Lower leg skin (tissue), 4 donors: ENCODE results near the gene MPV17. TPM values are rescaled to one million over a fixed set of nuclear protein-coding genes. Genes with fewer than 3 reads are reported as not detected.

Source experiments
- DNase-seq, 2 donors: peaks; one replicate each; pipeline ENCODE4 v3.0.0-alpha.2; 2019; ENCODE audit warnings: low spot score in 2 of 2
- H3K4me3 ChIP-seq: fragments of 200-600 bp; sonication (generic); 2 replicates; pipeline ENCODE4 v1.5.1; 2017; ENCODE audit warnings: mild to moderate bottlenecking, low read depth; ENCODE audit not compliant: poor library complexity, severe bottlenecking
- CTCF ChIP-seq, 3 donors: fragments of 450-650 bp; IDR thresholded peaks; one replicate each; pipeline ENCODE4 v1.5.1; 2016; ENCODE audit warnings: antibody characterized with exemption in 3 of 3, mild to moderate bottlenecking in 3 of 3, moderate library complexity in 2 of 3
- POLR2A ChIP-seq, 2 donors: fragments of 450-650 bp; IDR thresholded peaks; one replicate each; pipeline ENCODE4 v1.6.1; 2016 to 2017; ENCODE audit warnings: antibody characterized with exemption in 2 of 2, mild to moderate bottlenecking in 1 of 2, moderate library complexity in 1 of 2
- WGBS, 2 donors: methylation state at CpG; one replicate each; pipeline ENCODE4 v1.1.5; 2018; 5-methylcytosine and 5-hydroxymethylcytosine counted together
- intact Hi-C: fragments of 100-400 bp; cut with DNase I; formaldehyde crosslinking; loops from one replicate; pipeline ENCODE4 v1.15.0; 2023; ENCODE audit warnings: low total_unique reads
- total RNA-seq, 4 donors: library from RNA; depleted of rRNA; stranded (reverse); fragments of >200 nt; gene quantifications; one replicate each; pipeline ENCODE4 v1.1.0, GENCODE V29; 2016

Gene MPV17
- total RNA-seq, 4 donors from 2014 or later = 27.2 to 44.8 (median 37.0) TPM

DNA sequence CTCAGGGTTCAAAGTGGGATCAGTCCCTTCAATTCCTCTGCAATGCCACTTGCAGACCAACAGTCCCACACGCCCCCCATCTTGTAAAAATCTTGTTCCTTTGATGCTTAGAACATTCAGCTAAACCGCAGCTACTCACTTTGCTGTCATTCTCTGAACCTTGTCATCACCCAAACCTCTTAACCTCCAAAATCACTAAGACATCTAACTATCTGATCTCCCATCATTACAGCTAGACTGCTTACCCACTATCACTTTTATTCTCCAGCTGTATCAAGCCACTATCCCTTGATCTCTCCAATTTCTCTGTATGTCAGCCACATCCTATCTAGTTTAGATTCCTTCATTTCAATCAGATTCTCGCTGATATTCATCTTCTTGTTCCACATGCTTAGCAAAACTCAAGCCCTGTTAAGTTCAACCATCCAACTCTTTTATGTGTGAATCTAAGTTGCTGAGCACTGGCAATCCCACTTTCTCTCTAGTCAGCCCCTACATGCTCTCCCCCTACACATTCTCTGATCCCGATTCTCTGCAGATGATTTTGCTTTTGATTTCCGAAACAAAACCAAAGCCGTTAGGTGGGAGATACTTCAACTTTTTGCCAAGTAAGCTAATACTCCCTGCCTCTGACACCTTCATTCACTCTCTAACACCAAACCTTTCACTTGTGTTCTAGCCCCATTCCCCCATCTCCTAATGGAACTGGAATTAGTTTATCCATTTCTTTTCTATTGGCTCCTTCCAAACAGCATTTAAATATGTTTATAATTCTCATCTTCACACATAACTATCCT lies 29.1 kb upstream of the MPV17 start:
- no peak for DNase-seq
- no peak overlapping the region for H3K4me3 ChIP-seq
- 79 to 81% methylated on average over 6 of the region's 6 CpGs for WGBS, 2 donors
- no peak for TF ChIP-seq POLR2A (IDR thresholded peaks at IDR 0.05)
- TF ChIP-seq CTCF (IDR thresholded peaks at IDR 0.05) = no peak
- intact Hi-C loops = no loop called here

DNA sequence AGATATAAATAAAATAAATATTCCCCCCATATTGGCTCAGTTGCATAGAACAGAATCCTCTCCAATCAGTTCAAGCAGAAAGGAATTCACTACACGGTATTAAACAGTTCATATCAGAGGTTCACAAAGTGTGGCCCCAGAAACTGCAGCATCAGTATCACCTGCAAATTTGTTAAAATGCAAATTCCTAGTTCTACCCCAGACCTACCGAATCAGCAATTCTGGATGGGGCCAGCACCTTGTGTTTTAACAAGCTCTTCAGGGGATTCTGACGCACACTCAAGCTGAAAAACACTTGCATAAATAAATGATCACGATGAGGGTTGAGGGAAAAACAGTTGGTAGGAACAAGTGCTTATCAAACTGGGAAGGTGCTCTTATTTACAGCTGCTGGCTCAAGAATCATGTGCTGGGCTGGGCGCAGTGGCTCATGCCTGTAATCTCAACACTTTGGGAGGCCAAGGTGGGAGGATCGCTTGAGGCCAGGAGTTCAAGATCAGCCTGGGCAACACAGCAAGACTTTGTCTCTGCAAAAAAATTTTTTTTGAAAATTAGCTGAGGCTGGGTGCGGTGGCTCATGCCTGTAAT lies 27.3 kb upstream of the MPV17 start:
- DNase-seq = no peak
- intact Hi-C loops = no loop called here
- TF ChIP-seq POLR2A (IDR thresholded peaks at IDR 0.05) (no peak), CTCF (IDR thresholded peaks at IDR 0.05) (no peak)
- 86 to 91% methylated on average over 7 of the region's 7 CpGs for WGBS, 2 donors
- H3K4me3 ChIP-seq = no peak overlapping the region

- WGBS, 2 donors = 94 to 100% methylated on average over 2 of the region's 2 CpGs
- no peak for DNase-seq
- intact Hi-C loops = no loop called here
- no peak overlapping the region for H3K4me3 ChIP-seq
- no peak for TF ChIP-seq POLR2A (IDR thresholded peaks at IDR 0.05)
- TF ChIP-seq CTCF (IDR thresholded peaks at IDR 0.05) = no peak
These were observed 24.7 kb upstream of the MPV17 start for GRCh38 chr2:27347641-27348040.

DNA sequence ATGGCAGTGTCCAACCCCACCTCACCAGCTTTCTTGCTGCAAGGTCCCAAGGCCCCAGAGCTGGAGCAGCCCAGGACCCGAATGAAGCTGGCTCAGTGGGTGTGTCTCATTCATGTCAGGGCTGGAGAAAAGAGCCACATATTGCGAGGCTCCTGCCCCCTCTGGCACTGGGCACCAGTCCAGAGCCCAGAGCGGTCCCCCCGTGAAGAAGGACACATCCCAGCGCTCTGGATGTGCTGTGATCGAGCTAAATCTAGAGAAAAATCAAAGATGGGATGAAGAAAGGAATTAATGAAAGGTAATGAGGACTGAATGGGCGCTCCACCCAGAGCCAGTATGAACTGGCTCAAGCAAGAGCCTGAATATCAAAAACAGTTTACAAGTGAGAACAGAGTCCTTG lies 13.3 kb upstream of the MPV17 start:
- DNase-seq = no peak
- 80 to 87% methylated on average over 7 of the region's 7 CpGs for WGBS, 2 donors
- no peak overlapping the region for H3K4me3 ChIP-seq
- intact Hi-C loops = no loop called here
- TF ChIP-seq CTCF (IDR thresholded peaks at IDR 0.05) (no peak), POLR2A (IDR thresholded peaks at IDR 0.05) (no peak)

DNA sequence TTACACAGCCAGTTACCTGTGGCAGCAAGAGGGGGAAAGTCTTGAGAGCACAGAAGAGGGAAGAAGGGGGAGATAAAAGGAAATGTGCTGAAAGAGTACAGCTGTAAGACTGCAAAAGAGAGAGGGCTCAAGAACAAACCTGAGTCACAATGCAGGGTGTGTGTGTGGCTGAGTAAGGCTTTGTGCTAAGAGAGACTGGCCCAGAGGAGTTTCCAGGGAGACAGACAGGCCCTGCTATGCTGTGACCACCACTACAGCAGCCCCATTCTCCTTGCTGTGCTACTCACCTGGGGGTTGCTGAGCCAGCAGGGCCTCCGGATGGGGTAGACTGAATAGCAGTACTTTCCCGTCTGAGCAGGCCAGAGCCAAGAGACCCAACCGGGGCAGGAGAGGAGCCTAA lies 12.4 kb upstream of the MPV17 start:
- WGBS, 2 donors = 88 to 91% methylated on average over 3 of the region's 3 CpGs
- intact Hi-C loops = no loop called here
- no peak for DNase-seq

More for the DNA sequence above, 12.4 kb upstream of the MPV17 start:
- TF ChIP-seq CTCF (IDR thresholded peaks at IDR 0.05) = no peak
- no peak for TF ChIP-seq POLR2A (IDR thresholded peaks at IDR 0.05)
- no peak overlapping the region for H3K4me3 ChIP-seq
